SK-N-SH (cell line): ENCODE data around the gene KLK14. TPM values are rescaled to one million over a fixed set of nuclear protein-coding genes. Genes with fewer than 3 reads are reported as not detected.

Experiments
- CTCF ChIA-PET: fragments of 300-600, 350-600 bp; formaldehyde crosslinking; extraction: SDS; loops from one replicate; lab custom pipeline; 2021; lab: Yijun Ruan, JAX
- POLR2A ChIA-PET: fragments of 350-600 bp; sonication (Branson Sonifier 250); formaldehyde crosslinking; extraction: SDS; loops from one replicate; lab custom pipeline; 2020; ENCODE audit warnings: antibody characterized with exemption, inconsistent platforms; lab: Yijun Ruan, JAX
- DNase-seq: peaks from one replicate; pipeline ENCODE4 v3.0.0; 2012
- H2AFZ ChIP-seq: fragments of 200-600 bp; sonication (generic); 2 replicates; pipeline ENCODE4 v1.8.1; 2016; ENCODE audit warnings: antibody characterized with exemption, mild to moderate bottlenecking, low read depth
- H3F3A ChIP-seq: fragments of 200-600 bp; sonication (generic); replicated peaks from 2 replicates; pipeline ENCODE3; 2016; ENCODE audit warnings: antibody characterized with exemption, mild to moderate bottlenecking; ENCODE audit not compliant: insufficient read depth
- H3K27ac ChIP-seq, 2 experiments: fragments of 200-500 bp in 1 of 2; fragments of 200-600 bp in 1 of 2; sonication (Bioruptor generic) in 1 of 2; sonication (generic), shearing (Covaris generic) in 1 of 2; 2 replicates each; pipeline versions ENCODE4 v1.5.1 to v1.6.1; 2014 to 2016; ENCODE audit warnings: low read depth in 2 of 2, inconsistent platforms in 1 of 2, low read length in 1 of 2, mild to moderate bottlenecking in 1 of 2, mixed read lengths in 1 of 2
- H3K27me3 ChIP-seq: fragments of 200-600 bp; sonication (generic), shearing (Covaris generic); 2 replicates; pipeline ENCODE4 v1.6.1; 2016; ENCODE audit warnings: mixed run types; ENCODE audit not compliant: insufficient read depth
- H3K36me3 ChIP-seq, 2 experiments: fragments of 200-500 bp in 1 of 2; fragments of 200-600 bp in 1 of 2; sonication (Bioruptor generic) in 1 of 2; sonication (generic) in 1 of 2; replicated peaks in 1 of 2; 2 replicates each; pipeline versions ENCODE3 to v1.5.1; 2014 to 2016; ENCODE audit warnings: low read length in 1 of 2, mild to moderate bottlenecking in 1 of 2; ENCODE audit not compliant: insufficient read depth in 2 of 2, control insufficient read depth in 1 of 2
- H3K4me1 ChIP-seq, 2 experiments: fragments of 200-500 bp in 1 of 2; fragments of 200-600 bp in 1 of 2; sonication (Bioruptor generic) in 1 of 2; sonication (generic), shearing (Covaris generic) in 1 of 2; 2 replicates each; pipeline versions ENCODE4 v1.5.1 to v1.6.1; 2014 to 2016; ENCODE audit warnings: low read depth in 1 of 2, low read length in 1 of 2, mixed run types in 1 of 2; ENCODE audit not compliant: insufficient read depth in 2 of 2, control insufficient read depth in 1 of 2
- H3K4me2 ChIP-seq: fragments of 200-600 bp; sonication (generic), shearing (Covaris generic); 2 replicates; pipeline ENCODE4 v1.6.1; 2017; ENCODE audit warnings: mixed run types
- H3K4me3 ChIP-seq, 2 experiments: fragments of 200-500 bp in 1 of 2; fragments of 200-600 bp in 1 of 2; sonication (Bioruptor generic) in 1 of 2; sonication (generic), shearing (Covaris generic) in 1 of 2; 2 replicates each; pipeline versions ENCODE4 v1.5.1 to v1.8.1; 2014 to 2016; ENCODE audit warnings: low read depth in 2 of 2, inconsistent platforms in 1 of 2, low read length in 1 of 2, mild to moderate bottlenecking in 1 of 2, mixed read lengths in 1 of 2, moderate library complexity in 1 of 2
- H3K79me2 ChIP-seq: fragments of 200-600 bp; sonication (generic); 2 replicates; pipeline ENCODE4 v1.8.1; 2017; ENCODE audit warnings: mild to moderate bottlenecking; ENCODE audit not compliant: insufficient read depth
- H3K9ac ChIP-seq: fragments of 200-600 bp; sonication (generic); 2 replicates; pipeline ENCODE4 v1.6.1; 2017; ENCODE audit warnings: mixed run types
- H3K9me2 ChIP-seq: fragments of 200-600 bp; sonication (generic); 2 replicates; pipeline ENCODE4 v1.6.1; 2017; ENCODE audit warnings: mixed run types
- H3K9me3 ChIP-seq: fragments of 200-600 bp; sonication (generic); 2 replicates; pipeline ENCODE4 v1.6.1; 2017; ENCODE audit warnings: mixed run types, mild to moderate bottlenecking, moderate library complexity
- H4K20me1 ChIP-seq: fragments of 200-600 bp; sonication (generic); 2 replicates; pipeline ENCODE4 v1.6.1; 2017; ENCODE audit warnings: mild to moderate bottlenecking, mixed run types; ENCODE audit not compliant: insufficient read depth
- EP300 ChIP-seq, 2 experiments: IDR thresholded peaks; 2 replicates each; pipeline versions ENCODE4 v1.4.0 to v1.6.1; 2012; ENCODE audit warnings: borderline replicate concordance in 1 of 2, low read depth in 1 of 2, low read length in 1 of 2
- GABPA ChIP-seq: IDR thresholded peaks from 2 replicates; pipeline ENCODE4 v1.4.0; 2012; ENCODE audit warnings: low read depth, mild to moderate bottlenecking
- GATA2 ChIP-seq: sonication (generic); formaldehyde crosslinking; IDR thresholded peaks from 2 replicates; pipeline ENCODE4 v1.5.0; 2020; ENCODE audit warnings: mild to moderate bottlenecking, missing genetic modification reagents
- MEF2A ChIP-seq: IDR thresholded peaks from 2 replicates; pipeline ENCODE4 v1.4.0; 2012; ENCODE audit warnings: low read depth, borderline replicate concordance
- MXI1 ChIP-seq: IDR thresholded peaks from 2 replicates; pipeline ENCODE4 v1.6.1; 2012; ENCODE audit warnings: mild to moderate bottlenecking, low read depth, low read length, improper control_type of control experiment
- NRF1 ChIP-seq: IDR thresholded peaks from 2 replicates; pipeline ENCODE4 v1.6.1; 2012; ENCODE audit warnings: low read depth, mild to moderate bottlenecking, low read length
- RAD21 ChIP-seq: IDR thresholded peaks from 2 replicates; pipeline ENCODE4 v1.6.1; 2012; ENCODE audit warnings: mild to moderate bottlenecking, low read length
- RCOR1 ChIP-seq: fragments of 150-350 bp; IDR thresholded peaks from 2 replicates; pipeline ENCODE4 v1.6.1; 2017; ENCODE audit warnings: antibody characterized with exemption, low read length
- RFX5 ChIP-seq: IDR thresholded peaks from 2 replicates; pipeline ENCODE4 v1.6.1; 2012; ENCODE audit warnings: mild to moderate bottlenecking, improper control_type of control experiment, low read length
- RXRA ChIP-seq: IDR thresholded peaks from 2 replicates; pipeline ENCODE4 v1.4.0; 2012; ENCODE audit warnings: low read depth, mild to moderate bottlenecking, borderline replicate concordance
- SIN3A ChIP-seq: IDR thresholded peaks from 2 replicates; pipeline ENCODE4 v1.6.1; 2012; ENCODE audit warnings: low read depth, mild to moderate bottlenecking, low read length, moderate library complexity, borderline replicate concordance
- TAF1 ChIP-seq: IDR thresholded peaks from 2 replicates; pipeline ENCODE4 v1.6.1; 2012; ENCODE audit warnings: low read depth, mild to moderate bottlenecking, low read length, moderate library complexity, borderline replicate concordance
- TCF12 ChIP-seq: IDR thresholded peaks from 2 replicates; pipeline ENCODE4 v1.4.0; 2012
- YY1 ChIP-seq: IDR thresholded peaks from 2 replicates; pipeline ENCODE4 v1.4.0; 2012; ENCODE audit warnings: low read depth, mild to moderate bottlenecking
- WGBS: methylation state at CpG from one replicate; pipeline ENCODE4 v1.1.6; 2017; ENCODE audit warnings: low lambda C conversion rate; 5-methylcytosine and 5-hydroxymethylcytosine counted together
- polyA plus RNA-seq, 3 experiments: library from polyadenylated mRNA; depleted of rRNA; stranded (reverse); fragments of >200 nt; gene quantifications; 2 replicates each; pipeline ENCODE4 v1.2.3, GENCODE V29; 2012
- TF ChIP-seq, protein P1 (sequence below): fragments of 200-600 bp; sonication (generic); IDR thresholded peaks from 2 replicates; pipeline ENCODE4 v1.6.1; 2017; ENCODE audit warnings: antibody characterized with exemption, mild to moderate bottlenecking, moderate library complexity
- TF ChIP-seq, protein P2 (sequence below): fragments of 150-350 bp; IDR thresholded peaks from 2 replicates; pipeline ENCODE4 v1.6.1; 2016; ENCODE audit warnings: mild to moderate bottlenecking, low read depth, low read length
- TF ChIP-seq, protein P3 (sequence below): fragments of 150-350 bp; IDR thresholded peaks from 2 replicates; pipeline ENCODE4 v1.6.1; 2017; ENCODE audit warnings: antibody characterized with exemption, low read length, low read depth, borderline replicate concordance

Gene KLK14
- polyA plus RNA-seq, 1 of the 3 experiments (the other 2 are of a cell fraction), result 0.26 TPM

DNA sequence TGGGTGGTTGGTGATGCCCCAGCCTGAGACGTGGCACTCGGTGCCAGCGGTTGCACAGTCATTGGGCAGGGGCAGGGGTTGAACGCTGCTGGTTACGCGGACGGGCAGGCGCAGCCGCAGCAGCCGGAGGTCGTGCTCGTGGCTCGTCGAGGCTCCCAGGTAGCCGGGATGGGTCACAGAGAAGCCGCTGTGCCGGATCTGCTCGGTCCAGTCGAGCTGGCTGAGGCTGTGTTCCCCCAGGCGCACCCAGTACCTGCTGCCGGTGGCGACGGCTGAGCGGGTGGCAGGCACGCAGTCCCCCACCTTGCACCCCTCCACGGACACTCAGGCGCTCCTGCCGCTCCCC is 50.8 kb downstream of the KLK14 start:
- ChIA-PET POLR2A (no interaction called here), CTCF (no interaction called here)
- H3K79me2 ChIP-seq, result no peaks in the 10 kb centered on the region
- no peak overlapping the region for H2AFZ ChIP-seq
- no peak overlapping the region for H3K9ac ChIP-seq
- no peak overlapping the region for H3K4me3 ChIP-seq
- H3K36me3 ChIP-seq, result no peaks in the 10 kb centered on the region
- H3K4me2 ChIP-seq, result no peak overlapping the region
- H3K4me1 ChIP-seq, result no peaks in the 10 kb centered on the region
- no peaks in the 10 kb centered on the region for H3K9me3 ChIP-seq
- DNase-seq, result no peak
- 61% methylated on average over 4 of the region's 28 CpGs for WGBS
- no peaks in the 10 kb centered on the region for H3F3A ChIP-seq
- no peaks in the 10 kb centered on the region for H3K9me2 ChIP-seq
- peaks cover 47% of the 10 kb centered on the region for H3K27me3 ChIP-seq
- H4K20me1 ChIP-seq, result no peaks in the 10 kb centered on the region
- TF ChIP-seq SIN3A (no peak), RAD21 (no peak), GABPA (no peak), RCOR1 (no peak), RFX5 (no peak), TAF1 (no peak), RXRA (no peak)
- TF ChIP-seq, protein P1, sequence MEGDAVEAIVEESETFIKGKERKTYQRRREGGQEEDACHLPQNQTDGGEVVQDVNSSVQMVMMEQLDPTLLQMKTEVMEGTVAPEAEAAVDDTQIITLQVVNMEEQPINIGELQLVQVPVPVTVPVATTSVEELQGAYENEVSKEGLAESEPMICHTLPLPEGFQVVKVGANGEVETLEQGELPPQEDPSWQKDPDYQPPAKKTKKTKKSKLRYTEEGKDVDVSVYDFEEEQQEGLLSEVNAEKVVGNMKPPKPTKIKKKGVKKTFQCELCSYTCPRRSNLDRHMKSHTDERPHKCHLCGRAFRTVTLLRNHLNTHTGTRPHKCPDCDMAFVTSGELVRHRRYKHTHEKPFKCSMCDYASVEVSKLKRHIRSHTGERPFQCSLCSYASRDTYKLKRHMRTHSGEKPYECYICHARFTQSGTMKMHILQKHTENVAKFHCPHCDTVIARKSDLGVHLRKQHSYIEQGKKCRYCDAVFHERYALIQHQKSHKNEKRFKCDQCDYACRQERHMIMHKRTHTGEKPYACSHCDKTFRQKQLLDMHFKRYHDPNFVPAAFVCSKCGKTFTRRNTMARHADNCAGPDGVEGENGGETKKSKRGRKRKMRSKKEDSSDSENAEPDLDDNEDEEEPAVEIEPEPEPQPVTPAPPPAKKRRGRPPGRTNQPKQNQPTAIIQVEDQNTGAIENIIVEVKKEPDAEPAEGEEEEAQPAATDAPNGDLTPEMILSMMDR, result no peak
- no peak overlapping the region for H3K27ac ChIP-seq

DNA sequence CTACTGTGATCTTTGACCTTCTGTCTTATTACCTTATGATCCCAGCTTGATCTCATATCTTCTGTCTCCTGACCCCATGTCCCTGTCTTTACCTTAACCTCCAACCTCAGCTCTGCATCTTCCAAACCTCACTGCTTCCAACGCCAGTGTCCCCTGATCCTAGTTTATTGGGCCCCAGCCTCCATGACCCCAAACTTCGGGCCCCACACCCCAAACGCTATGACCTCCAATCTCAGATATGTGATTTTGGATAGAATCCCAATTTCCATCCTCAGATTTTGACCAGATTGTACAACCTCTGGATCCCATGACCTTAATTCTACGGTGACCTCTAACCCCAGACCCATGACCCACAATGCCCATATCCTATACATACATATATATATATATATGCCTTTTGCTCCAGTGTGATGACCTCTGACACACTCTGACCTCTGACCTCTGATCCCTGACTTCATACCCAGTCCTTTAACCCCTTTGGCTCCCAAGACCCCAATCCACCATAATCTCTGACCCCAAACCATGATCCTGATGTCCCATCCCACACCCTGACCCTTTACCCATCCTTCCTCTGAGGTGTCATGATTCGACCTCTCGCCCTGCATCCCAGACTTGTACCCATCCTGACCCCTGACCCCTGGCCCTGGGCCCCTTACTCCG is 51.3 kb downstream of the KLK14 start:
- DNase-seq, result peak; percentile 6
- no peak overlapping the region for H3K4me2 ChIP-seq
- H3K9me3 ChIP-seq, result no peaks in the 10 kb centered on the region
- H3K79me2 ChIP-seq, result no peaks in the 10 kb centered on the region
- H3K4me1 ChIP-seq, result no peaks in the 10 kb centered on the region
- H4K20me1 ChIP-seq, result no peaks in the 10 kb centered on the region
- H2AFZ ChIP-seq, result no peak overlapping the region
- TF ChIP-seq RFX5 (no peak), RCOR1 (no peak), EP300 (IDR thresholded peaks at IDR 0.05; ENCODE audit: borderline replicate concordance in 1 of 2, low read depth in 1 of 2, low read length in 1 of 2) (no peak), GATA2 (CRISPR knock-in tag) (no peak), TAF1 (no peak), MEF2A (no peak), NRF1 (no peak), YY1 (no peak), GABPA (no peak), RXRA (no peak), TCF12 (no peak), MXI1 (no peak)
- TF ChIP-seq, protein P2, sequence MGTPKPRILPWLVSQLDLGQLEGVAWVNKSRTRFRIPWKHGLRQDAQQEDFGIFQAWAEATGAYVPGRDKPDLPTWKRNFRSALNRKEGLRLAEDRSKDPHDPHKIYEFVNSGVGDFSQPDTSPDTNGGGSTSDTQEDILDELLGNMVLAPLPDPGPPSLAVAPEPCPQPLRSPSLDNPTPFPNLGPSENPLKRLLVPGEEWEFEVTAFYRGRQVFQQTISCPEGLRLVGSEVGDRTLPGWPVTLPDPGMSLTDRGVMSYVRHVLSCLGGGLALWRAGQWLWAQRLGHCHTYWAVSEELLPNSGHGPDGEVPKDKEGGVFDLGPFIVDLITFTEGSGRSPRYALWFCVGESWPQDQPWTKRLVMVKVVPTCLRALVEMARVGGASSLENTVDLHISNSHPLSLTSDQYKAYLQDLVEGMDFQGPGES, result no peak
- TF ChIP-seq, protein P3, sequence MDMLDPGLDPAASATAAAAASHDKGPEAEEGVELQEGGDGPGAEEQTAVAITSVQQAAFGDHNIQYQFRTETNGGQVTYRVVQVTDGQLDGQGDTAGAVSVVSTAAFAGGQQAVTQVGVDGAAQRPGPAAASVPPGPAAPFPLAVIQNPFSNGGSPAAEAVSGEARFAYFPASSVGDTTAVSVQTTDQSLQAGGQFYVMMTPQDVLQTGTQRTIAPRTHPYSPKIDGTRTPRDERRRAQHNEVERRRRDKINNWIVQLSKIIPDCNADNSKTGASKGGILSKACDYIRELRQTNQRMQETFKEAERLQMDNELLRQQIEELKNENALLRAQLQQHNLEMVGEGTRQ, result no peak
- H3K4me3 ChIP-seq, result no peak overlapping the region
- H3K9ac ChIP-seq, result no peak overlapping the region
- WGBS, result 17% methylated on average over 7 of the region's 7 CpGs
- H3F3A ChIP-seq, result no peaks in the 10 kb centered on the region
- no peaks in the 10 kb centered on the region for H3K36me3 ChIP-seq
- peaks cover 51% of the 10 kb centered on the region for H3K27me3 ChIP-seq
- no peak overlapping the region for H3K27ac ChIP-seq
- ChIA-PET POLR2A (no interaction called here), CTCF (no interaction called here)
- H3K9me2 ChIP-seq, result no peaks in the 10 kb centered on the region
